Measurements from ENCODE around the gene RANBP3. TPM values are rescaled to one million over a fixed set of nuclear protein-coding genes. Genes with fewer than 3 reads are reported as not detected.

Gene RANBP3
- total and polyA plus RNA-seq, 2 experiments from 2014 or later, result 40.2 to 98.3 TPM

DNA sequence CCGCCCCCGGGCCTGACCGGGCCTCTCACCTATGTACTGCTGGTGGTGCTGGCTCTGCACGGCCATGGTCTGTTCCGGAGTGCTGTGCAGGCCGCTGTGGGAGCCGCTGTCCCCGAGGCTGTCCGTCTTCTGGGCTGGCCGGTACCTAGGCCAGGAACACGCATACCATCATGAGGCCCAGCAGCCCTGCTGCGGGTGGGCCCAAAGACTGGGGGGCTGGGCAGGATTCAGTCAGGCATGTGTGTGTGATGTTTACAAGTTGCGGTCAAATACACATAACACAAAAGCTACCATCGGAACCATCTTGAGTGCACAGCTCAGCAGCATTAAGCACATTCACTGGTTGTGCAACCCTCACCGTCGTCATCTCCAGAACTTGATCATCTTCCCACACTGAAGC lies 32.2 kb upstream of the RANBP3 start:
- Histone ChIP-seq H2AFZ (no peak overlapping the region), H3K4me2 (no peak overlapping the region), H3K27ac (ENCODE audit: low read depth) (no peak overlapping the region), H3K9me2 (ENCODE audit: insufficient read depth) (no peaks in the 10 kb centered on the region), H3K27me3 (ENCODE audit: insufficient read depth) (no peaks in the 10 kb centered on the region), H3K36me3 (ENCODE audit: insufficient read depth) (no peaks in the 10 kb centered on the region), H4K20me1 (replicated peaks; ENCODE audit: insufficient read depth) (no peaks in the 10 kb centered on the region), H3F3A (replicated peaks; ENCODE audit: low read depth) (no peaks in the 10 kb centered on the region), H3K4me3 (no peak overlapping the region), H3K4me1 (ENCODE audit: insufficient read depth) (no peaks in the 10 kb centered on the region), H3K79me2 (replicated peaks; ENCODE audit: insufficient read depth) (no peaks in the 10 kb centered on the region)
- no peaks in the 10 kb centered on the region for H3K4me1 Mint-ChIP-seq
- no peak overlapping the region for H3K27ac Mint-ChIP-seq
- ATAC-seq, result no peak
- H3K27me3 Mint-ChIP-seq (ENCODE audit: insufficient read depth, low read depth, poor library complexity), result peaks cover 6% of the 10 kb centered on the region
- no peak overlapping the region for H3K4me3 Mint-ChIP-seq
- H3K9me3 Mint-ChIP-seq, result no peaks in the 10 kb centered on the region; the same call in 2 of the 3 replicates
- H3K36me3 Mint-ChIP-seq (ENCODE audit: low read depth), result no peaks in the 10 kb centered on the region
- TF ChIP-seq NANOG (IDR thresholded peaks at IDR 0.05; ENCODE audit: borderline replicate concordance), result no peak
- TF ChIP-seq ZNF331 (CRISPR knock-in tag; IDR thresholded peaks at IDR 0.05; ENCODE audit: low read depth), result no peak
- TF ChIP-seq JUNB (IDR thresholded peaks at IDR 0.05; ENCODE audit: unreplicated experiment), result no peak
- TF ChIP-seq EZH2 (IDR thresholded peaks at IDR 0.05; ENCODE audit: low read depth, unreplicated experiment), result no peak
- TF ChIP-seq, protein P1, sequence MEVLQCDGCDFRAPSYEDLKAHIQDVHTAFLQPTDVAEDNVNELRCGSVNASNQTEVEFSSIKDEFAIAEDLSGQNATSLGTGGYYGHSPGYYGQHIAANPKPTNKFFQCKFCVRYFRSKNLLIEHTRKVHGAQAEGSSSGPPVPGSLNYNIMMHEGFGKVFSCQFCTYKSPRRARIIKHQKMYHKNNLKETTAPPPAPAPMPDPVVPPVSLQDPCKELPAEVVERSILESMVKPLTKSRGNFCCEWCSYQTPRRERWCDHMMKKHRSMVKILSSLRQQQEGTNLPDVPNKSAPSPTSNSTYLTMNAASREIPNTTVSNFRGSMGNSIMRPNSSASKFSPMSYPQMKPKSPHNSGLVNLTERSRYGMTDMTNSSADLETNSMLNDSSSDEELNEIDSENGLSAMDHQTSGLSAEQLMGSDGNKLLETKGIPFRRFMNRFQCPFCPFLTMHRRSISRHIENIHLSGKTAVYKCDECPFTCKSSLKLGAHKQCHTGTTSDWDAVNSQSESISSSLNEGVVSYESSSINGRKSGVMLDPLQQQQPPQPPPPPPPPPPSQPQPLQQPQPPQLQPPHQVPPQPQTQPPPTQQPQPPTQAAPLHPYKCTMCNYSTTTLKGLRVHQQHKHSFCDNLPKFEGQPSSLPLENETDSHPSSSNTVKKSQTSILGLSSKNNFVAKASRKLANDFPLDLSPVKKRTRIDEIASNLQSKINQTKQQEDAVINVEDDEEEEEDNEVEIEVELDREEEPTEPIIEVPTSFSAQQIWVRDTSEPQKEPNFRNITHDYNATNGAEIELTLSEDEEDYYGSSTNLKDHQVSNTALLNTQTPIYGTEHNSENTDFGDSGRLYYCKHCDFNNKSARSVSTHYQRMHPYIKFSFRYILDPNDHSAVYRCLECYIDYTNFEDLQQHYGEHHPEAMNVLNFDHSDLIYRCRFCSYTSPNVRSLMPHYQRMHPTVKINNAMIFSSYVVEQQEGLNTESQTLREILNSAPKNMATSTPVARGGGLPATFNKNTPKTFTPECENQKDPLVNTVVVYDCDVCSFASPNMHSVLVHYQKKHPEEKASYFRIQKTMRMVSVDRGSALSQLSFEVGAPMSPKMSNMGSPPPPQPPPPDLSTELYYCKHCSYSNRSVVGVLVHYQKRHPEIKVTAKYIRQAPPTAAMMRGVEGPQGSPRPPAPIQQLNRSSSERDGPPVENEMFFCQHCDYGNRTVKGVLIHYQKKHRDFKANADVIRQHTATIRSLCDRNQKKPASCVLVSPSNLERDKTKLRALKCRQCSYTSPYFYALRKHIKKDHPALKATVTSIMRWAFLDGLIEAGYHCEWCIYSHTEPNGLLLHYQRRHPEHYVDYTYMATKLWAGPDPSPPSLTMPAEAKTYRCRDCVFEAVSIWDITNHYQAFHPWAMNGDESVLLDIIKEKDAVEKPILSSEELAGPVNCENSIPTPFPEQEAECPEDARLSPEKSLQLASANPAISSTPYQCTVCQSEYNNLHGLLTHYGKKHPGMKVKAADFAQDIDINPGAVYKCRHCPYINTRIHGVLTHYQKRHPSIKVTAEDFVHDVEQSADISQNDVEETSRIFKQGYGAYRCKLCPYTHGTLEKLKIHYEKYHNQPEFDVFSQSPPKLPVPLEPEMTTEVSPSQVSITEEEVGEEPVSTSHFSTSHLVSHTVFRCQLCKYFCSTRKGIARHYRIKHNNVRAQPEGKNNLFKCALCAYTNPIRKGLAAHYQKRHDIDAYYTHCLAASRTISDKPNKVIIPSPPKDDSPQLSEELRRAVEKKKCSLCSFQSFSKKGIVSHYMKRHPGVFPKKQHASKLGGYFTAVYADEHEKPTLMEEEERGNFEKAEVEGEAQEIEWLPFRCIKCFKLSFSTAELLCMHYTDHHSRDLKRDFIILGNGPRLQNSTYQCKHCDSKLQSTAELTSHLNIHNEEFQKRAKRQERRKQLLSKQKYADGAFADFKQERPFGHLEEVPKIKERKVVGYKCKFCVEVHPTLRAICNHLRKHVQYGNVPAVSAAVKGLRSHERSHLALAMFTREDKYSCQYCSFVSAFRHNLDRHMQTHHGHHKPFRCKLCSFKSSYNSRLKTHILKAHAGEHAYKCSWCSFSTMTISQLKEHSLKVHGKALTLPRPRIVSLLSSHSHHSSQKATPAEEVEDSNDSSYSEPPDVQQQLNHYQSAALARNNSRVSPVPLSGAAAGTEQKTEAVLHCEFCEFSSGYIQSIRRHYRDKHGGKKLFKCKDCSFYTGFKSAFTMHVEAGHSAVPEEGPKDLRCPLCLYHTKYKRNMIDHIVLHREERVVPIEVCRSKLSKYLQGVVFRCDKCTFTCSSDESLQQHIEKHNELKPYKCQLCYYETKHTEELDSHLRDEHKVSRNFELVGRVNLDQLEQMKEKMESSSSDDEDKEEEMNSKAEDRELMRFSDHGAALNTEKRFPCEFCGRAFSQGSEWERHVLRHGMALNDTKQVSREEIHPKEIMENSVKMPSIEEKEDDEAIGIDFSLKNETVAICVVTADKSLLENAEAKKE (CRISPR knock-in tag; IDR thresholded peaks at IDR 0.05), result no peak
- no peak for TF ChIP-seq CREB1 (CRISPR knock-in tag; IDR thresholded peaks at IDR 0.05; ENCODE audit: low read depth)
- no peak for TF ChIP-seq ZNF114 (CRISPR knock-in tag; IDR thresholded peaks at IDR 0.05)
- TF ChIP-seq, protein P2, sequence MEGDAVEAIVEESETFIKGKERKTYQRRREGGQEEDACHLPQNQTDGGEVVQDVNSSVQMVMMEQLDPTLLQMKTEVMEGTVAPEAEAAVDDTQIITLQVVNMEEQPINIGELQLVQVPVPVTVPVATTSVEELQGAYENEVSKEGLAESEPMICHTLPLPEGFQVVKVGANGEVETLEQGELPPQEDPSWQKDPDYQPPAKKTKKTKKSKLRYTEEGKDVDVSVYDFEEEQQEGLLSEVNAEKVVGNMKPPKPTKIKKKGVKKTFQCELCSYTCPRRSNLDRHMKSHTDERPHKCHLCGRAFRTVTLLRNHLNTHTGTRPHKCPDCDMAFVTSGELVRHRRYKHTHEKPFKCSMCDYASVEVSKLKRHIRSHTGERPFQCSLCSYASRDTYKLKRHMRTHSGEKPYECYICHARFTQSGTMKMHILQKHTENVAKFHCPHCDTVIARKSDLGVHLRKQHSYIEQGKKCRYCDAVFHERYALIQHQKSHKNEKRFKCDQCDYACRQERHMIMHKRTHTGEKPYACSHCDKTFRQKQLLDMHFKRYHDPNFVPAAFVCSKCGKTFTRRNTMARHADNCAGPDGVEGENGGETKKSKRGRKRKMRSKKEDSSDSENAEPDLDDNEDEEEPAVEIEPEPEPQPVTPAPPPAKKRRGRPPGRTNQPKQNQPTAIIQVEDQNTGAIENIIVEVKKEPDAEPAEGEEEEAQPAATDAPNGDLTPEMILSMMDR (conservative IDR thresholded peaks at IDR 0.05; ENCODE audit: low read depth in 2 of 2), result no peak
- TF ChIP-seq, protein P3, sequence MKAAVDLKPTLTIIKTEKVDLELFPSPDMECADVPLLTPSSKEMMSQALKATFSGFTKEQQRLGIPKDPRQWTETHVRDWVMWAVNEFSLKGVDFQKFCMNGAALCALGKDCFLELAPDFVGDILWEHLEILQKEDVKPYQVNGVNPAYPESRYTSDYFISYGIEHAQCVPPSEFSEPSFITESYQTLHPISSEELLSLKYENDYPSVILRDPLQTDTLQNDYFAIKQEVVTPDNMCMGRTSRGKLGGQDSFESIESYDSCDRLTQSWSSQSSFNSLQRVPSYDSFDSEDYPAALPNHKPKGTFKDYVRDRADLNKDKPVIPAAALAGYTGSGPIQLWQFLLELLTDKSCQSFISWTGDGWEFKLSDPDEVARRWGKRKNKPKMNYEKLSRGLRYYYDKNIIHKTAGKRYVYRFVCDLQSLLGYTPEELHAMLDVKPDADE (IDR thresholded peaks at IDR 0.05), result no peak
- no peak for DNase-seq (ENCODE audit: low spot score)
